CD4-positive, alpha-beta T cell treated with Interleukin-17A for 1 hour (primary cell): Measurements from ENCODE around the gene CASP10.

Experiments
- DNase-seq: peaks from one replicate; pipeline ENCODE4 v3.0.0-alpha.2; 2020

The CASP10 gene

DNA sequence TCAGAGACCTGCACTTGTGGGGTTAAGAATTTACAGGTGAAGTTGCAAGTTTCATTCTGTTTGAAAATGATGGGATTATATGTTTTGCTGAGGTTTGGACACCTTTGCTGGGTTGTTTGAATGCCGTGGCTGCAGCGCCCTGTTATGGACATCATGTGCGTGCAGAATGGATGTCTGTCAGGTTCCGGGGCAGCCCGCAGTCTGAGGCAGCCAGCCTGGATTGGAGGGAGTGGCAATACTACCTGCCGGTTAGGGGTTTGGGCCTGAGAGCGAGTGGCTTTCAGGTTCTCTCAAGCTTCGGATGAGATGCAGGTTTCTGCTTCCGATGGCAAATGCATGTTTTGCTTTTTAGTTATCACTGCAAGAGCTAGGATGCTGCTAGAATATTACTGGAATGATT, 78.5 kb downstream of the CASP10 start:
- peak; percentile 74 for DNase-seq

- peak; percentile 50 for DNase-seq
Measured at GRCh38 chr2:201261906-201262305, 79.0 kb downstream of the CASP10 start.

GRCh38 chr2:201262718-201263117, 79.8 kb downstream of the CASP10 start:
- DNase-seq, result peak; percentile 42

GRCh38 chr2:201263779-201264178, 80.8 kb downstream of the CASP10 start:
- peak; percentile 49 for DNase-seq

DNA sequence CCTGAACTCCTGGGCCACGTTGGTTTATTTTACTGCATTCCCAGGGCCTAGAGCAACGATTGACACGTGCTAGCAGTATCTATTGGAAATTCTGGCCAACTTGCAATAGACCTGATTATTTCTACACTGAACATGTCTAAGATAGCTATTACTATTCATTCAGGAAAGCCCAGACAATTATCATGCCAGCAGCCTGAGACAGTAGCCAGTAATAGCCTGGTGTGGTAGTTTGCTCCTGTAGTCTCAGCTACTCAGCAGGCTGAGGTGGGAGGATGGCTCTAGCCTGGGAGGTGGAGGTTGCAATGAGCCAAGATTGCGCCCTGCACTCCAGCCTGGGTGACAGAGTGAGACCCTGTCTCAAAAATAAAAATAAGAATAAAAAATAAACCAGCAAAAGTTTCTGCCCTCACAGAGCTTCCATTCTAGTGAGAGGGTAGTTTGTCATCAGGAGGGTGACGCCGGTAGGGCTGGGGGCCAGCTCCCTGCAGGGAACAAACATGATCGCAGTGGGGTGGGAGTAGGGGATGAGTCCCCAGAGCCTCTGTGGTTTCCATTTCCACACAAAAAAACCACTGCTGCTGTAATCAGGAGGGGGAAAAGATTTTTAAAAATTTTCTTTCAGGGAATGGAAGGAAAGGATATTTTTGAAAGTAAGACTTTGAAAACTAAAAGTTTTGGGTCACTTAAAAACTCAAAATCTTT, 81.7 kb downstream of the CASP10 start:
- no peak for DNase-seq

DNA sequence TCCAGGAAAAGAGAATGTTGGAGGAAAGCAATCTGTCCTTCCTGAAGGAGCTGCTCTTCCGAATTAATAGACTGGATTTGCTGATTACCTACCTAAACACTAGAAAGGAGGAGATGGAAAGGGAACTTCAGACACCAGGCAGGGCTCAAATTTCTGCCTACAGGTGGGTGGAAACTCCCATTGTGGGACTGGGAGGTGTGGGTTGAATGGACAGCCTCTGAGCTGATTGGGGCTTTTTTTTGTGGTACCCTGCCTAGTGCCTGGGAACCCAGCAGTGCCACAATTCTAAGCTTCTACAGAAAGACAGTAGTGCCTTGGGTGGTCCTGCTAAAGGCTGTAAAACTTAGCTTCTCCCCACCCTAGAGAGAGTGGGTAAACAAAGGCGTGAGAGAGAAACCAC, 83.7 kb downstream of the CASP10 start:
- no peak for DNase-seq

DNA sequence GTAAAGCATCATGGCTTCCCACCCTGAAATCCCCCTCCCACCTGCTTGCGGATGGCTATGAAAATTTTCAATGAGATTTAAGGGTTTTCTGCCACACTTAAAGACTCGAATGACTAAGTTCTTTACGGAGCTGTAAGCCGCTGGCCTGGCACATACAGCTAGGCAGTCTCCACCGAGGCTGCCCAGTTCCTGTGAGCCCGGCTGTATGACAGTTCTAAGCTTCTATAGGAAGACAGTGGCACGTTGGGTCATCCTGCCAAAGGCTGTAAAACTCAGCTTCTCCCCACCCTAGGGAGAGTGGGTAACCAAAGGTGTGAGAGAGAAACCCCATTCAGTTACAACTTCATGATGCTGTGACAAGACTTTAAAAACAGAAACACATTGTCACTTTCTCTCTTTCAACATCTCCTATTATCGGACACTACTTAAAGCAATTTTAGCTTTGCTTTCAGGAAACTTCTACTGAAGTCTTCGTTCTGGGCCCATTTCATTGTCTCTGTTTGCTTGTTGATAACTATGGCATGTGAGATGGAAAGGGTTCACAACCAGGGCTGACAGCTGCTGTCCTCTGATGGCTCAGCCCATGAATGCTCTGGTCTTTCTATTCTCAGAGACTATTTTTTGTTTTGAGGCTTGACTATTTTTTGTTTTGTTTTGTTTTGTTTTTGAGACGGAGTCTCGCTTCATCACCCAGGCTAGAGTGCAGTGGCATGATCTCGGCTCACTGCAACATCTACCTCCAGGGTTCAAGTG, 84.5 kb downstream of the CASP10 start:
- peak; percentile 49 for DNase-seq

DNA sequence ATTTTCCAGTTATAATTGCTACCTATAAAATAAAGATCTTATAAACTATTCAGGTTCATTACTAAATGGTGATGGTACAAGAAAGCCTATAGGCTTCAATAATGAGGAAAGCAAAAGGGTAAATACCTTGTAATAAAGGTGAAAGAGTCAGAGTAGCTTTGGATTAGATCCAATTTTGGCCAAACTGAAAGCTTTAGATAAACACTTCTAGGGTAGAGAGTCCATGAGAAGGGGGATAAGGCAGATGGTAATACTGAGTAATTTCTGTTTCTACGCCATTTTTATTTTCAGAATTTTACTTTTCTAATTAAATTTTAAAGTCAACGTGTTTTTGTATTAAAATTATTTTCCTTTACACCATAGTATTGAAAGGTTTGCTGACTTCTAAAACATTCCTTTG, 86.8 kb downstream of the CASP10 start:
- DNase-seq, result no peak

DNA sequence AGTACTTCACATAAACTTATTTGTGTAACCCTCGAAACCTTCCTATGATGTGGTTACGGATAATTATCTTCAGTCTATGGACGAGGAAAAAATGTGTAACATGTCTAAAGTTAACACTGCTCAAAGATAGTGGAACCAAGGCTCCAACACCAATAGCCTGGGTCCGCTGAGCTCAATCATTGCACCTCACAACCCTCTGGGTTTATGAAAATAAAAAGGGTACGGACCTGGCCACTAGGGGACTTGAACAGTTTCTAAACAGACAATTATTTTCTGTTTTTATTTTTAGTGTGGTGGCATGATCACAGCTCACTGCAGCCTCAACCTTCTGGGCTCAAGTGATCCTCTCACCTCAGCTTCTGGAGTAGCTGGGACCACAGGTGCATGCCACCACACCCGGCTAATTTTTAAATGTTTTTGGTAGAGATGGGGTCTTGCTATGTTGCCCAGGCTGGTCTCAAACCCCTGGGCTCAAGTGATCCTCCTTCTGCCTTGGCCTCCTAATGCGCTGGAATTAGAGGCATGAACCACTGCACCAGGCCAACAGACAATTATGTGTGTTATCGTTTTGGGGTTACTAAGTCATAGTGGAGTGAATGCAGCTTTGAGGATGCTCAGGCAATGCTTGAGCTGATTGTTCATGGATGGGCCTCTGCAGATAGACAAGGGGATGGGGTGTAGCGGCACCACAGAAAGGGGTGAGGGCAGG, 87.5 kb downstream of the CASP10 start:
- no peak for DNase-seq

GRCh38 chr2:201271917-201272316, 89.0 kb downstream of the CASP10 start:
- DNase-seq, result no peak

GRCh38 chr2:201273330-201273983, 90.5 kb downstream of the CASP10 start:
- DNase-seq, result no peak

DNA sequence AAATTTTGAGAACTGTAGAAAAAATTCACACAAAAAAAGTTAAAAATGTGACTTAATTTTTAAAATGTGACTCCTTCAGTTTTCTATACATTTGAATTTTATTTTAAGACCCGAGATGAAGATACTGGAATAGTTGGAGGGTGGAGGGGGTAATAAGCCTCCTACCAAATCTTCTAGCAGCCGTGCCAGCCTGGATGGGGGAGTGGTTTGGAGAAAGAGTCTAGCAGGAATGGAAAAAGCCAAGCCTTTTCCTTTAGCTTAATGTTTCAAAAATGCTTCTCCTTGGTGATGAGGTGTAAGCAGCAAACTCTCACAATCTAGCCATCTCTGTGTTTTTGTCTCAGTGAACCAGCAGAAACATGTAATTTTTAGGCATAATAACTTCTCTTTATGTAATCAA, 92.1 kb downstream of the CASP10 start:
- DNase-seq, result no peak

- no peak for DNase-seq
Measured at GRCh38 chr2:201275990-201276389, 93.0 kb downstream of the CASP10 start.

DNA sequence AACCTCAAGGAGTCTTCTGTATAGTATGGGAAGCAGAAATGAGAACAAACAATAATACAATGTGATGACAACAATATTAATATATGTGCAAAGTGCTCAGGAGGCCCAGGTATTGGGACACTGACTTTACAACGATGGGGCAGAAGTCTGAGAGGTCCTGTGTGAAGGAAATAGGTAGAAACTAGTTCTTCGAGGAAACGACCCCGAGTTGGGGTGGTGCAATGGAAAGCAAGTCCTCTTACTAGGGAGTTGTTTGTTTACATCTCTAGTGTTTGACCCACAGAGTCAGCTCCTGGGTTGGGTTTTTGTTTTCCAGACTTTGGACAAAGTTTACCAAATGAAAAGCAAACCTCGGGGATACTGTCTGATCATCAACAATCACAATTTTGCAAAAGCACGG, 93.6 kb downstream of the CASP10 start:
- no peak for DNase-seq
